ENCODE results near the gene MYH7B. TPM values are rescaled to one million over a fixed set of nuclear protein-coding genes. Genes with fewer than 3 reads are reported as not detected.

The MYH7B gene
- total and polyA plus RNA-seq, 2 experiments from 2014 or later = 73.2 to 112 TPM

GRCh38 chr20:34938466-34939163 lies 17.1 kb upstream of the MYH7B start:
- no peak for TF ChIP-seq CTCF (IDR thresholded peaks at IDR 0.05; ENCODE audit: low read depth, low read length)
- Histone ChIP-seq H3K9me3 (ENCODE audit: low read depth) (no peaks in the 10 kb centered on the region), H3K36me3 (no peaks in the 10 kb centered on the region), H3K27ac (no peak overlapping the region), H3K4me1 (ENCODE audit: low read depth) (peaks cover 4% of the 10 kb centered on the region), H3K4me3 (no peak overlapping the region), H3K27me3 (no peaks in the 10 kb centered on the region)
- DNase-seq (ENCODE audit: low read depth in 1 of 2, low spot score in 1 of 2) = no peak

GRCh38 chr20:34940081-34940481 lies 15.6 kb upstream of the MYH7B start:
- DNase-seq (ENCODE audit: low read depth in 1 of 2, low spot score in 1 of 2) = no peak
- Histone ChIP-seq H3K4me1 (ENCODE audit: low read depth) (peaks cover 4% of the 10 kb centered on the region), H3K27ac (peak overlapping the region; percentile 66)

DNA sequence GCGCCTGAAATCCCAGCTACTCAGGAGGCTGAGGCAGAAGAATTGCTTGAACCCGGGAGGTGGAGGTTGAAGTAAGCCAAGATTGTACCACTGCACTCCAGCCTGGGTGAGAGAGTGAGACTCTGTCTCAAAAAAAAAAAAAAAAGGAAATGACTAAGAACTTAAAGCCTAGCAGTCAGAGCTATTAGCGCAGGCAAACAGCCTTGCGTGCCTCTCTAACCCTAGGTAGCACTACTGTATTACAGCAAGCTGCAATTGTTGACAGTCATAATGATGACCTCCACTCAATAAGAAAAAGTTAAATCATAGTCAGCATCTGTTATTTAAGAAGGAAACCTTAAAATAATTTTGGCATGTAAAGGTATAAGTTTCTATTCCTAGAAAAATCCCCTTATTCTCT lies 14.4 kb upstream of the MYH7B start:
- Histone ChIP-seq H3K27ac (no peak overlapping the region), H3K4me3 (no peak overlapping the region), H3K27me3 (no peaks in the 10 kb centered on the region), H3K4me1 (ENCODE audit: low read depth) (peaks cover 4% of the 10 kb centered on the region), H3K36me3 (peaks cover 3% of the 10 kb centered on the region), H3K9me3 (ENCODE audit: low read depth) (no peaks in the 10 kb centered on the region)
- no peak for TF ChIP-seq CTCF (IDR thresholded peaks at IDR 0.05; ENCODE audit: low read depth, low read length)
- no peak for DNase-seq (ENCODE audit: low read depth in 1 of 2, low spot score in 1 of 2)

More at GRCh38 chr20:34940081-34940481, 15.6 kb upstream of the MYH7B start:
- no peak for TF ChIP-seq CTCF (IDR thresholded peaks at IDR 0.05; ENCODE audit: low read depth, low read length)
- Histone ChIP-seq H3K9me3 (ENCODE audit: low read depth) (no peaks in the 10 kb centered on the region), H3K4me3 (no peak overlapping the region), H3K36me3 (no peaks in the 10 kb centered on the region), H3K27me3 (no peaks in the 10 kb centered on the region)

GRCh38 chr20:34942301-34942700 lies 13.4 kb upstream of the MYH7B start:
- TF ChIP-seq CTCF (IDR thresholded peaks at IDR 0.05; ENCODE audit: low read depth, low read length) = no peak
- no peak for DNase-seq (ENCODE audit: low read depth in 1 of 2, low spot score in 1 of 2)
- H3K9me3 ChIP-seq (ENCODE audit: low read depth) = no peaks in the 10 kb centered on the region
- H3K27ac ChIP-seq = peak overlapping the region; percentile 19
- peaks cover 4% of the 10 kb centered on the region for H3K4me1 ChIP-seq (ENCODE audit: low read depth)
- no peaks in the 10 kb centered on the region for H3K27me3 ChIP-seq
- peaks cover 3% of the 10 kb centered on the region for H3K36me3 ChIP-seq
- no peak overlapping the region for H3K4me3 ChIP-seq

GRCh38 chr20:34943808-34944567 lies 11.7 kb upstream of the MYH7B start:
- Histone ChIP-seq H3K4me3 (no peak overlapping the region), H3K36me3 (peaks cover 3% of the 10 kb centered on the region), H3K4me1 (ENCODE audit: low read depth) (peaks cover 4% of the 10 kb centered on the region), H3K27me3 (no peaks in the 10 kb centered on the region), H3K27ac (no peak overlapping the region), H3K9me3 (ENCODE audit: low read depth) (no peaks in the 10 kb centered on the region)
- no peak for DNase-seq (ENCODE audit: low read depth in 1 of 2, low spot score in 1 of 2)
- no peak for TF ChIP-seq CTCF (IDR thresholded peaks at IDR 0.05; ENCODE audit: low read depth, low read length)

All from cardiac muscle cell (in vitro differentiated cells and primary cell).